HG02623 (cell line): ENCODE measurements around the gene ANK2.
A peak's percentile ranks its signal among the peaks of the same experiment; 100 is the strongest.
"Not testable (repeated sequence)": the region's sequence is repeated elsewhere in the genome, so short reads cannot be mapped to it uniquely, and the experiment has no call there.

Source experiments
- ATAC-seq: cut with Tn5 transposase; IDR thresholded peaks from one replicate; pipeline ENCODE4 v1.9.1; 2021; ENCODE audit warnings: moderate library complexity; ENCODE audit not compliant: unreplicated experiment

The ANK2 gene

GRCh38 chr4:113050837-113051236, 1.4 kb downstream of the ANK2 start:
- no peak for ATAC-seq

DNA sequence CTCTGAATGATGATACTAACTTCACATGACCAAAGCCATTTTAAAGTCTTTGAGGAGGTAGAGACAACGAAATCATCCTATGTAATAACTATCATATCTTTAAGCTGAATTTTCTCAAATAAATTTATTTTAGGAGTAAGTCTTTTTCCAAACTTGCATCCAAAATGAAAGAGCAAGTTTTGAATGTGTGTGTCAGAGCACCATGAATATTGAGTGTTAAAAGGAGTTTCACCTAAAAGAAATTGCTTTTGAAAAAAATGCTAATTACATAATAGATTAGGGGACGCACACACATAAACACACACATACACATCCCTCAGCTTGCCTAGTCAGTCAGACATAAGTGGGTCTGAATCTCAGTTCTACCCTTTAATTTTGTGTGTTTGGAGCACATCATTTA, 1.9 kb downstream of the ANK2 start:
- no peak for ATAC-seq

- peak; percentile 75 for ATAC-seq
Observed at GRCh38 chr4:113052379-113052951, 3.0 kb downstream of the ANK2 start.

GRCh38 chr4:113053883-113054282, 4.4 kb downstream of the ANK2 start:
- no peak for ATAC-seq

GRCh38 chr4:113056318-113056717, 6.9 kb downstream of the ANK2 start:
- ATAC-seq, result no peak

- ATAC-seq, result no peak
Observed at GRCh38 chr4:113057891-113058290, 8.4 kb downstream of the ANK2 start.

DNA sequence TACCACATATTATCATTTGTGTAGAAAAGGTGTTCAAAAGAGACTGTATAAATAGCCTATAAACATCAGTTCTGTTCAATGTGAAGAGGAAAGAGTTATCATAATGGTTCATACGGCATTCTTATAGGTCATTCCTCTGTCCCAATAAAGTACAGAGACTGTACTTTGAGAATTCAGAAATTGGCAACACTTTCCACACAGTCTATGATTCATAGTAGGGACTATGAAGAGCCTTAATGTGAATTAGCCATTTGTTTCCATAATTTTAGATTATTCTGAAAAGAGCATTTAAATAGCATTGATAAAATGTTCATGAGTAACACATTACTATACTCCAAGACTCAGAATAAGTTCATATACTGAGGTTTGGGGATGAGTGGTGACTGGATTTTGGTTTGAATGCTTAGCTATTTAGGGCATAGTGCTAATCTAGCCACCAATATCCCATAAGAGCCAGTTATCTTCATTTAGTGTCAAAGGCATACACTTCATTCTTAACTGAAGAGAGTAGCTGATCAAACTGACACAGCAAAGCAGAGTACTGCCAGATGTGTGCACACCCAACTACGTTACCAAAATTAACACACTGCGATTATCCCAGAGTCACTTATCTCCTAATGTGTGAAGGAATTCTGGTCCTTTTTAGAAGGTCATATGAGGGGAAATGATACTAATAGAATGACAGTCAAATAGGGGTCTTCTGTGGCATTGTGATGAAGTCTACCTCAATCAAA, 10.2 kb downstream of the ANK2 start:
- ATAC-seq, result no peak

DNA sequence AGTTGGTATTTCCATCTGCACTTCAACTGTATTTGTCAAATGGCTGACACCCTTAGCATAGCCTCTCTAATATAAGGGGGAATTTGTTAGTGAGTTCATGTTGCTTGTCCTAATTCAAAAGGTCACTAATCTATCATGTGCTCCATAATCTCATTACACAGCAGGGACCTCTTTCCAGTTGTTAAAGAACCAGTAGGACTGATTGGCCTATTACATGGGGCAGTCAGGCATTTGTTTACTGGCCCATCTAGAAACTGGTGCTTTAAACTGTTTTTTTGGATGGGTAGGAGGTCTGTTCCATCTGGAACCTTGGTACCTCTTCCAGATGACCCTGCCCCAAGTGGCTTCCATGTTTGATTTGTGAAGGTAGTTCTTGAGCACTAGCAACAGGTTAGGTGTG, 11.4 kb downstream of the ANK2 start:
- ATAC-seq, result no peak

- ATAC-seq, result no peak
Observed at GRCh38 chr4:113064244-113064643, 14.8 kb downstream of the ANK2 start.

GRCh38 chr4:113065629-113066028, 16.2 kb downstream of the ANK2 start:
- ATAC-seq, result no peak

GRCh38 chr4:113068771-113069170, 19.3 kb downstream of the ANK2 start:
- ATAC-seq, result not testable (repeated sequence)

GRCh38 chr4:113069212-113069892, 19.9 kb downstream of the ANK2 start:
- no peak for ATAC-seq

GRCh38 chr4:113070755-113071154, 21.3 kb downstream of the ANK2 start:
- ATAC-seq, result no peak

- ATAC-seq, result no peak
Observed at GRCh38 chr4:113071274-113071673, 21.8 kb downstream of the ANK2 start.

DNA sequence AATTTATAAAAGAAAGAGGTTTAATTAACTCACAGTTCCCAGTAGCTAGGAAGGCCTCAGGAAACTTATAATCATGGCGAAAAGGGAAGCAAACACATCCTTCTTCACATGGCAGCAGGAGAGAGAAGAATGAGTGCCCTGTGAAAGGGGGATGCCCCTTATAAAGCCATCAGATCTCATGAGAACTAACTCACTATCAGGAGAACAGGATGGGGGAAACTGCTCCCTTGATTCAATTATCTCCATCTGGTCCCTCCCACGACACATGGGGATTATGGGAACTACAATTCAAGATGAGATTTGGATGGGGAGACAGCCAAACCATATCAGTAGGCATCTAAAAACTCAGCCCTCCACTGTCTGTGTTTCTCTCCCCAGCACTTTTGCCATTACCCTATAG, 22.4 kb downstream of the ANK2 start:
- ATAC-seq, result no peak

GRCh38 chr4:113073451-113074005, 24.1 kb downstream of the ANK2 start:
- ATAC-seq, result no peak

DNA sequence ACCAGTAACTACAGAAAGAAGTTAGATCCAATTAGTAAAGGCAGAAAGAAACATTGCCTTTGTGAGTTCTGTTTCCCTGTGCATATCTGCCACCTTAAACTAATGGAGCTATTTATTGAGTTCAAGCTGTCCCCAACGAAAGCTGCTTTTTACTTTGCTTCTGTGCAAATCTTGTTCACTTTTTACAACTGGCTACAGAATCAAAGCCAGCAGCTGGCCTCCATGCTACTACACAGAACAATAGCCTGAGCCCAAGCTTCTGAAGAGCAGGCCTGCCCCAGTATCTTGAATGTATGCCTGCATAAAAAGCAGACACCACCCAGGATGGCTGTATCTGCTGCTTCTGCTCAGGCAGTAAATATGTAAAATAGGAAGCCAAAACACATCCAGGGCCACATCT, 28.1 kb downstream of the ANK2 start:
- ATAC-seq, result no peak

DNA sequence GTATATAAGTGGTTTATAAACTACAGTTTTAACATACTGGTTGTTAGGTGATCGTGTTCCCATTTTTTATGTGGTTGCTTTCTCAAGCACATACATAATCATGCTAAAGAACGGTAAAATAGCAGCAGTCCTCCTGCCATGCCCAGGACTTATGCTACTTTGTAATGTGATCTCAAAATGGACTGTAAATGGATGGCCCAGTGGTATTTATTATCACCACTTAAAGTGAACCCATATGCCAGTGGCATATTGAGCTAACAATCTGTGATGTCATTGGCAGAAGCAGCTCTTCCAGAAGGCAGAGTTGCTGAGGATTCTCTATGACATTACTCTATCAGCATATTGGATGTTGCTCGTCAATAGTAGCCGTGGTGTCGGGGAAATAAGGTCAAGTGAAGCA, 28.6 kb downstream of the ANK2 start:
- ATAC-seq, result no peak

DNA sequence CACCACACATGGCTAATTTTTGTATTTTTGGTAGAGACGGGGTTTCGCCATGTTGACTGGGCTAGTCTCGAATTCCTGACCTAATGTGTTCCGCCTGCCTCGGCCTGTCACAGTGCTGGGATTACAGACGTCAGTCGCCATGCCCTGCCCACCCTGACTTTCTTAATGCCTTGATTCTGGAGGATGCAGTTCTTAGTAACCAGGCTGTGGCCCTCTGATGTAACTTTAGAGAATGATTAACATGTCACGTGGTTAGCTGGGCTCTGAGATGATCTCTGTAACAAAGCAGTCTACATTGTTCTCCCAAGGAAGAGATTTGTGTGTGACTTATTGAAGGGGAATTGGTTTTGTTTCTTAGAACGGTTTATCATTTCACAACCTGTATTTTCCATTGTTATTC, 30.6 kb downstream of the ANK2 start:
- ATAC-seq, result no peak

DNA sequence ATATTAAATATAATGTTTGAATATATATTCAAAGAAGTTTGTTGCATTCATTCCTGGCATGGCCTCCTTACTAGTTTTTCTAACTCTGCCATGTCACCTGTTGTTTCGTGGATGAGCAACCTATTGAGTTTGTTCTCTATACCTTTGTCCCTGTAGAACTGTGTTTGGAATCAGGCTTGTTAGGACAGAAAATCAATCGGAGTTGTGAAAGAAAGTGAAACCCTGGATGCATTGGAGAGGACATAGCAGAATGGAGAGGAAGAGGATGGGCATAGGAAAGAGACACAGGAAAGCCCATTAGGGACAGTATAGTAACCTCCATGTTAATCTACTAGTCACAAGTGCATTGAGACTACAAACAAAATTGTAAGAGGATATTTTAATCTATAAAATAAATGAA, 31.2 kb downstream of the ANK2 start:
- ATAC-seq, result no peak

GRCh38 chr4:113083346-113083745, 33.9 kb downstream of the ANK2 start:
- ATAC-seq, result no peak

DNA sequence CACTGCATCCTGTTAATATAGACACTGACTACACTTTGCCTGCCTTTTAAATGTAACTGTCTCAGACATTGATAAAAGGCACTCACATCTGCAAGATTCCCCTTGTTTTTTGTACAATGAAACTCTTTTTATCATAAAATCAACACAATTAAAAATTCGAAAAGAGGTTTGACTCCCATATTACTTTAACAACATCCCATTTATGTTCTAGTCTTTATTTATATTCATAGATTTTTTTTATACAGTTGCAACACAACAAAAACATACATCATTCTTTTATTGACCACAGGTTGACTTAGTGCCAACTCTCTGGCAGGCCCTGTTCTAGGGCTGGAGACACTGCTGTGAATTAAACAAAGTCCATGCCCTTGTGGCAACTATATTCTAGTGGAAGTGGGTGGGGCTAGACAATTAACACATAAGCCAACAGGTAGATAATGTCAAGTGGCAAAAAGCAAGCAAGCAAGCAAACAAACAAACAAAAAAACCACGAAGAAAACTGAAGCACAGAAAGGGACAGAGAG, 36.8 kb downstream of the ANK2 start:
- no peak for ATAC-seq
